HG03342 (cell line): Measurements from ENCODE around the gene KCNC4.

Experiments used
- ATAC-seq: cut with Tn5 transposase; IDR thresholded peaks from one replicate; pipeline ENCODE4 v1.9.1; 2021; ENCODE audit warnings: mild to moderate bottlenecking, moderate library complexity; ENCODE audit not compliant: unreplicated experiment

The KCNC4 gene

GRCh38 chr1:110209715-110210603 is at the start of gene KCNC4:
Gene KCNC4 (plus strand): TSS chr1:110210314. CDS start chr1:110211500, 1,186 bp downstream.
- ATAC-seq: peak; percentile 78

DNA sequence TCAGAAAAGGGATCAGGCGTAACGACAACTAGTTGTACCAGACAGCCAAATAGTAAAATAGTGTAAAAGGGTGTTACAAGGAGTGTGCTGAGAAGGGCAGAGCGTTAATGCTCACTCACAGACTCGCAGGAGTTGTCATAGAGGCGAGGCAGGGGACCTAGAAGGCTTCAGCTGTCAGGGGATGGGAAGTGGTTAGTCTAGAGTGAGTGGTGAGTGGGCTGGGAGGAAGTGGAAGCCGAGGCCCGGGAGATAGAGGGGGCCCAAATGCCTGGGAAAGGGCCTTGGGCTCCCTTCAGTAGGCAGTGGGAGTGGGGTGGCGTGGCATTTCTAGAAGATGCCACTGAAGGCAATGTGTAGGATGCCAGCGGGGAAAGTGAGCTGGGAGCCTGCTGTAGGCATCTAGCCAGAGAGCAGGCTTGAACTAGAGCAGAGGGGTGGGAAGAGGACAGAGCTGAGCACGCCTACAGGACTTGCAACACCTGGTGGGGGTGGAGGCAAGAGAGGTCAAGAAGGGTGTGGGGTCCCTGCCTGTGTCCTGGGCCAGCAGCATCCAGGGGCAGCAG is 49.5 kb upstream of the KCNC4 start:
- no peak for ATAC-seq

- ATAC-seq: no peak
These were observed 48.9 kb upstream of the KCNC4 start for GRCh38 chr1:110161165-110161564.

- no peak for ATAC-seq
These were observed 48.3 kb upstream of the KCNC4 start for GRCh38 chr1:110161849-110162248.

GRCh38 chr1:110163591-110163990 is 46.5 kb upstream of the KCNC4 start:
- ATAC-seq: no peak

DNA sequence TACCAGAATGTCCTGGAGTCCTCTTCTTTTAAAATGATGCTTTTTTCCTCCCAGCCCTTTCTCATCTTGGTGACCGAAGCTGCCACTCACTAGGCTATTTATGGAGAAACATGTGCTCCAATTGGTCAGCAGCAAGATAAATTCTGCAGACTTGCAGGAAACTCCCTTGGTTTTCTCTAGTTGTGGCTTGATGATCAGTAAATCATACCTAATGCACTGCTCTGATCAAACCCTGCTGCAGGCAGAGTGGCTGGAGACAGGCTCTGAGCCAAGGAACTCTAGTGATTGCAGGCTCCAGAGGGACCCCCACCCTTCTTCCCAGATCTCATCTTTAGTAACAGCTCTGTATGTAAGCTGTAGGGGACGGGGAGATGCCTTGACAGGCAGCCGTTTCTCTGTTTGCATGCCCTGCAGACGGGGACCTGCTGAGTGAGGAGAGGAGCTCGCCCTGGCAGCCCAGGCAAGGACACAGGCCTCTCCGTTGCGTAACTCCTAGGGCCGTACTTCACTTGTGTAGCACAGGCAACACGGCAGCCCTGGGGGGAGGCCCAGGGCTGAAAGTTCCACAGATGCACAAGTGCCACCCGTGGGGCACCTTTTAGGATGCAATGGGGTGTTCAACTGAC is 45.3 kb upstream of the KCNC4 start:
- no peak for ATAC-seq

DNA sequence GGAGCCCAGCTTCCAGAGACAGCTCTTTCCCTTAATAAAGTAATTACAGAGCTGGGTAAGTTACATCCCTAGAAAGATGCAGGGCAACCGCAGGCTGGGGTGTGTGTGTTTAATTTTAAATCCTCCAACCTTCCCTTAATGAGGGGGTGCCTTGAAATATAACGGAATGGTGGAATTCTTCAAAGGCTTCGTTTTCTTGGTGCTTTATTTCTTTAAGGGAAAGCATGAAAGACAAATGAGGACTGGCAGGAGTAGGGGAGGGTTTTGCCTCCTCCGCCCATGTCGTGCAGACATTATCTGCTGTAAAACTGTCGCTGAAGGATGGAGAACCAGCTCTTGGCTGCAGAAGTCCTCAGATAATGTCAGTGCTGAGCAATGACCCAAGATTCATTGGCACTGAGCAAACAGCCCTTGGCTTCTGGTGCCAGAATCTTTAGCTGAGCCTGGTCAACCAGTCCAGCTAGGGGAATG is 44.3 kb upstream of the KCNC4 start:
- ATAC-seq: no peak

DNA sequence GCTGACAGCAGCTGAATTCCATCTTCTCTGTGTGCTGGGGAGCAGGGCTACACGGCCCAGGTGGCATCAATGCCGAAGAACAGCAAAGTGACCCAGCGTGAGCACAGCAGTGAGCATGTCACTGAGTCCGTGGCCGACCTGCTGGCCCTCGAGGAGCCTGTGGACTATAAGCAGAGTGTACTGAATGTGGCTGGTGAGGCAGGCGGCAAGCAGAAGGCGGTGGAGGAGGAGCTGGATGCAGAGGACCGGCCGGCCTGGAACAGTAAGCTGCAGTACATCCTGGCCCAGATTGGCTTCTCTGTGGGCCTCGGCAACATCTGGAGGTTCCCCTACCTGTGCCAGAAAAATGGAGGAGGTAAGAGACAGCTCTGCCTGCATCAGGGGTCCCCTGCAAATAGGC is 43.3 kb upstream of the KCNC4 start:
- no peak for ATAC-seq

GRCh38 chr1:110170766-110171733 is 39.1 kb upstream of the KCNC4 start:
- no peak for ATAC-seq

GRCh38 chr1:110172001-110172400 is 38.1 kb upstream of the KCNC4 start:
- ATAC-seq: no peak

GRCh38 chr1:110173466-110174105 is 36.5 kb upstream of the KCNC4 start:
- ATAC-seq: no peak

DNA sequence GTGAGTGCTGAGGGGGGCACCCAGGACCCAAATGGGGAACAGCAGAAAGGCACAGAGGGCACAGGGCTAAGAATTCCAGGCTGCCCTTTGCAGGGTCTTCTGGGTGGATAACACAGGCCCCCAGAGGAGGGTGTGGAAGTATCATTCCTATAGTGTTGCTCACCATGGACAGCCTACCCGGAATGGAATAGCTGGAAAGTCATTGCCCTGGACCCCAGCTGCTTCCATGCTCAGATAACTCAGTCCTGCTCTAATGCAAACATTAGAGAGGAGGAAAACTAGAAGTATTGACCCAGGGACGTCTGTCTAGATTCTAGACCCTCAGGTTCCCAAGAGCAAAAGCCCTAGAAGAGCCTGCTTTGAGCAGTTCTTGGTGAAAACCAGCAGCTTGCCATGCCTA is 35.2 kb upstream of the KCNC4 start:
- no peak for ATAC-seq

- ATAC-seq: no peak
These were observed 33.7 kb upstream of the KCNC4 start for GRCh38 chr1:110176299-110176956.

GRCh38 chr1:110177775-110178174 is 32.3 kb upstream of the KCNC4 start:
- no peak for ATAC-seq

GRCh38 chr1:110183642-110184167 is 26.4 kb upstream of the KCNC4 start:
- no peak for ATAC-seq

DNA sequence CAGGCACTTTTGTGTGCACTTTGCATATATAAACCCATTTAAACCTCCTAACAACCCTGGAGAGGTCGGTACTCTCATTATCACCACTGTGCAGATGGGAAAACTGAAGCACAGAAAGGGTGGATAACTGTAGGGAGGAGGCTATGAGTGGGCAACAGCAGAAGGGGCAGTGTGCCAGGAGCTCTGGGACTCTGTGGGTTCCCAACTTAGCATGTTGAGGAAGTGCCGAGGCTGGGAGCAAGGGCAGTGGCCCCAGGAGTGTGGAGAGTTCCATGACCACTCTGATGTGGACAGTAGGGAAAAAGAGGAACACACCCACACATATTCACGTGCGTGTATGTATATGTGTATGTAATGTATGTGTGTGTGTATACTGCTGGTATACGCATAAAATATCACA is 25.7 kb upstream of the KCNC4 start:
- no peak for ATAC-seq

DNA sequence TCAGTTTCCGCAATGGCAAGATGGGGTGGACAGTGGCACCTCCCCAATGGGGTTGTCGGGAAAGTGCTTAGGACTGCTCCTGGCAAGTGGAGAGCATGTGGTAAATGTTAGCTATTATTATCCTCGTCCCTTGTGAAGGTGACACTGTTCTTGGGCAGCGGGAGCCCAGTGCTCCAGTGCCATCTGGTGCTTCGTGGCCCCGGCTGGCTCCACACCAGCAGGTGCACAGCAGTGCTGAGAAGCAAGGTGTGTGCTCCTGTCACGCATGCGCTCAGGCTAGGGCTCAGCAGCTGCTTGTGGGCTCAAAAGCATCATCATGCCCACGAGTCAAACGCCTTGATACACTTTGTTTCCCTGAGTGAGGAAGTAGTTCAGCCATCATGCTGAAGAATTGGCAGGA is 24.9 kb upstream of the KCNC4 start:
- ATAC-seq: no peak

DNA sequence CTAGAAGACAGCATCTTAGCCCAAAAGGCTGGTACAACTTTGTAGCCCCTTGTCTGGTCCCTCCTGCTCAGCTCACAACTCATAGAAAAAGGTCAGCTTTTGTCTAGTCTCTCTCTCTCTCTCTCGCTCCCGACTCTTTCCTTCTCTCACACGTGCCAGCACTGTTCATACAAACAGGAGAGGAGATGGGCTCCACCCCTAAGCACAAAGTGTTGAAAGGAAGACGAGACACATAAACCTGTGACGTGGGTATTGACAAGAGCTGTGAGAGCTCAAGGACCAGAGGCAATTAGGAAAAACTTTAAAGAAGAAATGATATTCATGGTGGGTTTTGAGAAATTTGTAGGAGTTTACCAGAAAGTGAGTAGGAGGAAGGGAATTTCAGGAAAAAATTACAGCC is 23.6 kb upstream of the KCNC4 start:
- ATAC-seq: no peak

DNA sequence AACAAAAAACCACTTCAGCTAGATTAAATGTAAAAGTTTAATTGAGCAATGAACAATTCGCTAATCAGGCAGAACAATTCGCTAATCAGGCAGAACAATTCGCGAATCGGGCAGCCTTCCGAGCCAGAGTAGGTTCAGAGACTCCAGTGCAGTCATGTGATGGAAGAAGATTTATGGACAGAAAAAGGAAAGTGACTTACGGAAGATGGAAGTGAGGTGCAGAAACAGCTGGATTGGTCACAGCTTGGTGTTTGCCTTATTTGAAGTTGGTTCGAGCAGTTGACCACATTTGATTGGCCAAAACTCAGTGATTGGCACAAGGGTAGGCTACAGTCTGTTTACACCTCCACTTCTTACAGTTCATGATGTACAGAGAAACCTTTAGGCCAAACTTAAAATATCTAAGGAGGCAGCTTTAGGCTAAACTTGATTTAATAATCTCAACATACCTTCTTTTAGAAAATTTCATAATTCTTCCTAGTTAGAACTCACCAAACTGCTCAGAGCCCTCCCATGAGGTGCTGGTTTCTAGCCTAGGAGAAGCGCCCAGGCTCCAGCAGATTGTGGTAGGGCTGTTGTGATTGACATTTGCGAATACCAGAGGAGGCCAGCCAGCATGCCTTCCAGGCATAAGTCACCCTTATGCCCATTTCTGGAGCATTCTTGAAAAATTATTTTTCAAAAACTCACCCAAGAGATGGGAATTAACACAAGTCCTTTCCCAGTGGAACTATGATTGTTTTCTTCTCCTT is 22.8 kb upstream of the KCNC4 start:
- no peak for ATAC-seq
